HG03045 (cell line): Measurements from ENCODE around the gene ARID3C.
A peak's percentile ranks its signal among the peaks of the same experiment; 100 is the strongest.
"Not testable (repeated sequence)": the region's sequence is repeated elsewhere in the genome, so short reads cannot be mapped to it uniquely, and the experiment has no call there.

Experiments used
- ATAC-seq: cut with Tn5 transposase; IDR thresholded peaks from one replicate; pipeline ENCODE4 v1.9.1; 2021; ENCODE audit warnings: mild to moderate bottlenecking, moderate library complexity; ENCODE audit not compliant: unreplicated experiment

Gene ARID3C

DNA sequence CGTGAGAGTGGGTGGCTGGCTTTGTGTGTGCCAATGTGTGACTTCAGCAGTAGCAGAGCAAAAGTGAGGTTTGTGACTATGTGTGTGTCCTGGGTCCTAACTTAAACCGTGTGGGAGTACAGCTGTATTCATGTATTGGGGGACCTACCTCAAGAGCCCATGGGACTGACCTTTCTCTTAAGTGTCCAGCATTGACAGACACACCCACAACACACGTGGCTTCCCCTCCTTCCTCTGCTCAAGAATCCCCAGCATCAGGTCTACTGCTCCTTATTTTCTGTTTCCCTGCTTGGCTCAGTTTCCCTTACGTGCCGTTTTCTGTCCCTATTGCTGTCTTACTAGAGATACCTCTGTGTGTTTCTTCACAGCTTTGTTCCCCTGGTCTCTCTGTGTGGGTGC lies 23.7 kb upstream of the ARID3C start:
- ATAC-seq, result no peak

GRCh38 chr9:34651876-34652601 lies 23.2 kb upstream of the ARID3C start, which contains the start of gene IL11RA:
Gene IL11RA (plus strand): TSS chr9:34652185. CDS start chr9:34655218, 3,033 bp downstream.
- ATAC-seq, result no peak

DNA sequence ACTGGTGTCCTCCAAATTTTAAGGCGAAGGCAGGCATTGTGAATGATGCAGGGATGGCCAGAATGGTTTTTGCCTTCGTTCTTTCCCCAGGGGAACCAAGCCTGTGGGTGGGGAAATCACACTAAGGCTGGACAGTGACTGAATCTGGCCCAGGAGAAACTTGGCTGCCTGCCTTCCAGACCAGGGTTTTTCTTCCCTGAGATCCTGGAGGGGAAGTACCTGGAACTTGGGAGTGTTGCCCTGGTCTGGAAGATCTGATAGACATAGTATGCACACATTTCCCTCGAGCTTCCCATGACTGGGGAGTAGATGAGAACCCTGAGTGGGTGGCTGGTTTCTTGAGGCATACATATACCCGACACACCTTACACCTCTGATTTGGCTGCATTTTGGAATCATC lies 22.5 kb upstream of the ARID3C start:
- ATAC-seq, result no peak

DNA sequence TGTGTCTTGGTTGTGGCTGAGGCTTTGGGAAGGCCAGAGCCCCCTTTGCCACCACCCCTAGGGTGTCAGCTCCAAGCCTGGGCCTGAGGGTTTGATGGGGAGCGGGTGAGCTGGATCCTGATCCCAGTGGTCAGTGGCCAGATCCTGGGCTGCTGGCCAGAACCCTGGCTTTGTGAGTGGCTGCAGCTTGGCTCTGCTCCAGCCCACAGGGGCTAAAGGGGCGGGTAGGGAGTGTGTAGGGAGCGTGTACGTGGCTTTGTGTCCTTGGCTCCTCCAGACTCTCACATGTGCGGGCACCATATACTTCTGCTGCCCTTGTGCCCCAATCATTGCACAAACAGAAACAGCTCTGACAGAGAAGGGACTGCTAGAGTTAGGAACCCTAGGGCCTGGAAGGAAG lies 21.9 kb upstream of the ARID3C start:
- no peak for ATAC-seq

GRCh38 chr9:34648673-34649072 lies 19.8 kb upstream of the ARID3C start:
- ATAC-seq, result no peak

GRCh38 chr9:34647651-34648050 lies 18.8 kb upstream of the ARID3C start:
- no peak for ATAC-seq

GRCh38 chr9:34647084-34647403 lies 18.2 kb upstream of the ARID3C start:
- ATAC-seq, result peak; percentile 19

- ATAC-seq, result peak; percentile 92
These were observed 17.6 kb upstream of the ARID3C start, which contains the start of gene GALT for GRCh38 chr9:34646211-34647083. Gene GALT (plus strand): TSS chr9:34646675. CDS start chr9:34646705, 30 bp downstream.

- no peak for ATAC-seq
These were observed 16.0 kb upstream of the ARID3C start for GRCh38 chr9:34644766-34645314.

GRCh38 chr9:34642679-34643078 lies 13.8 kb upstream of the ARID3C start:
- ATAC-seq, result no peak

DNA sequence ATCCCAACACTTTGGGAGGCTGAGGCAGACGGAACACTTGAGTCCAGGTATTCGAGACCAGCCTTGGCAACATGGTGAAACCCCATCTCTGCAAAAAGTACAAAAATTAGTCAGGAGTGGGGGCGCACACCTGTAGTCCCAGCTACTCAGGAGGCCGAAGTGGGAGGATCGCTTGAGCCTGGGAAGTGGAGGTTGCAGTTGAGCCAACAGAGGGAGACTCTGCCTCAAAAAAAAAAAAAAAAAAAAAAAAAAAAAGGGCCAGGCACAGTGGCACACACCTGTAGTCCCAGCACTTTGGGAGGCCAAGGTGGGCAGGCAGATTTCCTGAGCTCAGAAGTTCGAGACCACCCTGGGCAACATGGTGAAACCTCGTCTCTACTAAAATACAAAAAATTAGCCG lies 10.5 kb upstream of the ARID3C start:
- not testable (repeated sequence) for ATAC-seq

- ATAC-seq, result no peak
These were observed 9.2 kb upstream of the ARID3C start for GRCh38 chr9:34638138-34638445.

DNA sequence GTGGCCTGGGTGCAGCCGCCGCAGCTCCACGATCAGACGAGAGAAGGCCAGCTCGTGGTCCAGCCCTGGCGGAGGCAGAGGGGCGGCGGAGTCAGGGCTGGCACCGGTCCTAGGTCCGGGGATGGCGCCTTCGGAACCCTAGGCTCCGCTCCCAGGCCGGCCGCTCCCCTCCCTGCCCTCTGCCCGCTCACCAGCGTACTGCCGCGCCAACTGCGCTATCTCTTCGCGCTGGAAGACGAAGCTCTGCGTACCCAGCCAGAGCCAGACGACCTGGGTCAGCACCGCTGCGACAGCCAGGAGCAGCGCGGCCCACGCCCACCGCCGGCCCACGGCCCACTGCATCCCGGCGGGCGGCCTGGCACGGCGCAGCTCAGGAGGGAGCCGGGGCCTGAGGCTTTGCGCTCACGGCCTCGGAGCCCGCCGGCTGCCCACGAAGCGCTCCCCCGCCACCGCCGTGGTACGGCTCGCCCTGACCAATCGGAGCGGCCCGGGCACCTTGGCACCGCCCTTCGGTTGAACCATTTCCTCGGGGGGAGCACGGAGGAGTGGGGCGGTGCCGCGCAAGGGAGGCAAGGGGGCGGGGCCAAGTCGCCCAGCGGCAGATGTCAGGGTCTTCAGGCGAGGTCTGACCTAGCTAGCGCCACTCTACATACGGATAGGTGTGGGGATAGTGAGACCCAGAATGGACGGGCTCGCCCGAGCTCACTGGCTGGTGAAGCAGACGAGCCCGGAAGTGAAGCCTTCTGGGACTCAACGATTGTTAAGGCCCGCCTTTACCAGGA lies 8.7 kb upstream of the ARID3C start, which contains the start of gene SIGMAR1:
Gene SIGMAR1 (minus strand): TSS at position 432 of the 782 bp plus-strand sequence. CDS start 90 bp downstream, at position 342.
- peak; percentile 93 for ATAC-seq

- peak; percentile 4 for ATAC-seq
These were observed 8.0 kb upstream of the ARID3C start for GRCh38 chr9:34636791-34637355.

- ATAC-seq, result no peak
These were observed 6.7 kb upstream of the ARID3C start for GRCh38 chr9:34635556-34635955.

- no peak for ATAC-seq
These were observed 5.8 kb upstream of the ARID3C start for GRCh38 chr9:34634551-34635248.

DNA sequence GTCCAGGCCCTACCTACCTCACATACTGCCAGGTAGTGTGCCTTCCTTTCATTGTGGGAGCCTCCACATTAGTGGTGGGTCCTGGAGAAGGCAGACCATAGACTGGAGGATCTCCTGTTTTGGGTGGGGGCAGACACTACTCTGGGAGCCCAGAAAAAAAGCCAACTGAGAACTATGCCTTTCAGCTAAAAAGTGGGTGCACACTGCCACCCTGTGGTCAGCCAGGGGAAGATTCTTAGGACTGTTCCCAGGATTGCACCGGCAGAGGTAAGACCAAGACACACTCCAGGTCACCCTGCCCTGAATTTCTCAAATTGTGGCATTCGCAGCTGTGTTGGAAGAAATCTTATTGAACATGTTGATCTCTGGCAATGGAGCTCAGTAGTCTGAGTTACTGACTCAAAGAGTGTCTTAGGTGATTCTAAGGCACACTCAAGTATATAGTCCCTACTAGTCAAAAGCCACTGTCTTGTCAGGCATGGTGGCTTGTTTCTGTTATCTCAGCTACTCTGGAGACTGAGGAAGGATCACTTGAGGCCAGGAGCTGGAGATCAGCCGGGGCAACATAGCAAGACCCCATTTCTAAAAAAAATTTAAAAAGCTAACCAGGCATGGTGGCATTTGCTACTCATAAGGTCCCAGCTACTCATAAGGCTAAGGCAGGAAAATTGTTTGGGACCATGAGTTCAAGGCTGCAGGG lies 5.1 kb upstream of the ARID3C start:
- peak; percentile 33 for ATAC-seq

GRCh38 chr9:34633166-34633565 lies 4.3 kb upstream of the ARID3C start:
- no peak for ATAC-seq

- no peak for ATAC-seq
These were observed 1.7 kb upstream of the ARID3C start for GRCh38 chr9:34630402-34631154.
